MM.1S (cell line): ENCODE results near the gene MCTP2.

Experiments used
- DNase-seq: peaks from one replicate; pipeline ENCODE4 v3.0.0-alpha.2; 2015
- H2AFZ ChIP-seq: fragments of 300-600 bp; sonication (generic); 2 replicates; pipeline ENCODE4 v1.6.0; 2016; ENCODE audit warnings: antibody characterized with exemption, low read length
- H3F3A ChIP-seq: fragments of 300-600 bp; sonication (generic); 2 replicates; pipeline ENCODE4 v1.6.1; 2016; ENCODE audit warnings: mild to moderate bottlenecking, antibody characterized with exemption, low read length, moderate library complexity, mixed read lengths; ENCODE audit not compliant: insufficient read depth
- H3K27ac ChIP-seq: fragments of 300-600 bp; sonication (generic); 2 replicates; pipeline ENCODE4 v1.5.1; 2016; ENCODE audit warnings: mild to moderate bottlenecking, low read length
- H3K27me3 ChIP-seq: fragments of 300-600 bp; sonication (generic); replicated peaks from 2 replicates; pipeline ENCODE4 v1.6.0; 2016; ENCODE audit warnings: low read length; ENCODE audit not compliant: insufficient read depth
- H3K36me3 ChIP-seq: fragments of 300-600 bp; sonication (generic); replicated peaks from 2 replicates; pipeline ENCODE4 v1.6.1; 2016; ENCODE audit warnings: mild to moderate bottlenecking, low read length, mixed read lengths; ENCODE audit not compliant: insufficient read depth
- H3K4me1 ChIP-seq: fragments of 300-600 bp; sonication (generic); 2 replicates; pipeline ENCODE4 v1.6.1; 2016; ENCODE audit warnings: low read length, mixed read lengths
- H3K4me2 ChIP-seq: fragments of 300-600 bp; sonication (generic); 2 replicates; pipeline ENCODE4 v1.6.0; 2016; ENCODE audit warnings: low read depth, low read length
- H3K4me3 ChIP-seq: fragments of 300-600 bp; sonication (generic); 2 replicates; pipeline ENCODE4 v1.5.1; 2016; ENCODE audit warnings: low read length, mixed read lengths
- H3K79me2 ChIP-seq: fragments of 300-600 bp; sonication (generic); 2 replicates; pipeline ENCODE4 v1.6.1; 2016; ENCODE audit warnings: mixed run types, low read length, mixed read lengths
- H3K9ac ChIP-seq: fragments of 300-600 bp; sonication (generic); 2 replicates; pipeline ENCODE4 v1.6.1; 2016; ENCODE audit warnings: low read length, mixed read lengths
- H3K9me2 ChIP-seq: fragments of 300-600 bp; sonication (generic); replicated peaks from 2 replicates; pipeline ENCODE4 v1.6.1; 2016; ENCODE audit warnings: mild to moderate bottlenecking, low read length, mixed read lengths; ENCODE audit not compliant: insufficient read depth
- H3K9me3 ChIP-seq: fragments of 300-600 bp; sonication (generic); replicated peaks from 2 replicates; pipeline ENCODE4 v1.6.1; 2016; ENCODE audit warnings: mild to moderate bottlenecking, low read length, mixed read lengths; ENCODE audit not compliant: insufficient read depth
- H4K20me1 ChIP-seq: fragments of 300-600 bp; sonication (generic); 2 replicates; pipeline ENCODE4 v1.6.1; 2016; ENCODE audit warnings: mild to moderate bottlenecking, low read length, moderate library complexity, mixed read lengths; ENCODE audit not compliant: insufficient read depth
- EZH2 ChIP-seq: fragments of 300-600 bp; sonication (generic); optimal IDR thresholded peaks from 2 replicates; pipeline ENCODE3; 2017; ENCODE audit warnings: low read depth, mild to moderate bottlenecking, antibody characterized with exemption, low read length, mixed read lengths
- EZH2phosphoT487 ChIP-seq: fragments of 300-600 bp; sonication (generic); IDR thresholded peaks from 2 replicates; pipeline ENCODE4 v1.6.1; 2018; ENCODE audit warnings: antibody characterized with exemption, low read length
- TF ChIP-seq, protein P1 (sequence below): fragments of 300-600 bp; sonication (generic); IDR thresholded peaks from 2 replicates; pipeline ENCODE4 v1.5.1; 2016; ENCODE audit warnings: antibody characterized with exemption, low read length, mixed read lengths

Gene MCTP2, protein sequence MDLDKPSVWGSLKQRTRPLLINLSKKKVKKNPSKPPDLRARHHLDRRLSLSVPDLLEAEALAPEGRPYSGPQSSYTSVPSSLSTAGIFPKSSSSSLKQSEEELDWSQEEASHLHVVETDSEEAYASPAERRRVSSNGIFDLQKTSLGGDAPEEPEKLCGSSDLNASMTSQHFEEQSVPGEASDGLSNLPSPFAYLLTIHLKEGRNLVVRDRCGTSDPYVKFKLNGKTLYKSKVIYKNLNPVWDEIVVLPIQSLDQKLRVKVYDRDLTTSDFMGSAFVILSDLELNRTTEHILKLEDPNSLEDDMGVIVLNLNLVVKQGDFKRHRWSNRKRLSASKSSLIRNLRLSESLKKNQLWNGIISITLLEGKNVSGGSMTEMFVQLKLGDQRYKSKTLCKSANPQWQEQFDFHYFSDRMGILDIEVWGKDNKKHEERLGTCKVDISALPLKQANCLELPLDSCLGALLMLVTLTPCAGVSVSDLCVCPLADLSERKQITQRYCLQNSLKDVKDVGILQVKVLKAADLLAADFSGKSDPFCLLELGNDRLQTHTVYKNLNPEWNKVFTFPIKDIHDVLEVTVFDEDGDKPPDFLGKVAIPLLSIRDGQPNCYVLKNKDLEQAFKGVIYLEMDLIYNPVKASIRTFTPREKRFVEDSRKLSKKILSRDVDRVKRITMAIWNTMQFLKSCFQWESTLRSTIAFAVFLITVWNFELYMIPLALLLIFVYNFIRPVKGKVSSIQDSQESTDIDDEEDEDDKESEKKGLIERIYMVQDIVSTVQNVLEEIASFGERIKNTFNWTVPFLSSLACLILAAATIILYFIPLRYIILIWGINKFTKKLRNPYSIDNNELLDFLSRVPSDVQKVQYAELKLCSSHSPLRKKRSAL

DNA sequence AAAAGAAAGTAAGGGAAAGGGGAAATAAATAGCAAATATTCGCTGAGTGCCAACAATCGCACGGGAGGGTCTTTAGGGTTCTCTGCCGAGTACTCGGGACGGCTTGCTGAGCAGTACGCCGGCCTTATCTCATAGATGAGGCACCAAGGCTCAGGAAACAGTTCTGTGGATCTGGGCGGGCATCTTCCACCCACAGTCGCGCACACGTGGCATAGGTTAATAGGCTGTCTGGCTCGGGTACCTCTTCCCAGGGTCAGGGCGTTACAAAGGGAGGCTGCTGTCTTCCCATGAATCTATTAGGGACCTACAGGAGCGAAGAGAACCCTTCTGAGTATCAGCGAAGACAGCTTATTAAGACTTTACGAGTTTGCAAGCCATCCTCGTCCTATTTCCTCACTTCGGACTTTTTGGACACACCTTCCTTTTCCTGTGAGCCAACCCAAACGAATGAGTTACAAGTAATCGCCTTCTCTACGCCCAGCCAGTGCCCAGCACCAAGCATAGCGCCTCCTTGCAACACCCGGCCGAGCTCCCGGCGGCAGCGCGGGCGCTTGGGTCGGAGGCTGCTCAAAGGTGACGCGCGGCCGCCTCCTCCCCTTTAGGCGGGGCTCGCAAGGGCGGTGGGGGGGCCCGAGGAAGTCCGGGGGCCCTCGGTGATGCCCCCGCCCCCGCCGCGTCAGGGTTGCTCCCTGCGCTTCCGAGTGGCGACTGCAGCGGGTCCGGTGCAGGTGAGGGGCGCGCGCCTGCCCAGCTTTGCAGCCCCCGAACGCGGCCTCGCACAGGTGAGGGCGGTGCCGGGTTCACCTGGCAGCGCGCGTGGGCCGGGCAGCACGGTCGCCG is at the start of gene MCTP2:
TSS of gene MCTP2 (plus strand) at position 679 of the 840 bp plus-strand sequence. CDS start 66,705 bp downstream, outside the sequence.
- peaks cover 25% of the 10 kb centered on the region for H3K4me1 ChIP-seq
- no peaks in the 10 kb centered on the region for H4K20me1 ChIP-seq
- H3K9me3 ChIP-seq: no peaks in the 10 kb centered on the region
- H3K4me3 ChIP-seq: peak within 1 kb of the TSS; percentile 80
- no peaks in the 10 kb centered on the region for H3K36me3 ChIP-seq
- TF ChIP-seq EZH2phosphoT487 (no peak), EZH2 (no peak)
- TF ChIP-seq, protein P1, sequence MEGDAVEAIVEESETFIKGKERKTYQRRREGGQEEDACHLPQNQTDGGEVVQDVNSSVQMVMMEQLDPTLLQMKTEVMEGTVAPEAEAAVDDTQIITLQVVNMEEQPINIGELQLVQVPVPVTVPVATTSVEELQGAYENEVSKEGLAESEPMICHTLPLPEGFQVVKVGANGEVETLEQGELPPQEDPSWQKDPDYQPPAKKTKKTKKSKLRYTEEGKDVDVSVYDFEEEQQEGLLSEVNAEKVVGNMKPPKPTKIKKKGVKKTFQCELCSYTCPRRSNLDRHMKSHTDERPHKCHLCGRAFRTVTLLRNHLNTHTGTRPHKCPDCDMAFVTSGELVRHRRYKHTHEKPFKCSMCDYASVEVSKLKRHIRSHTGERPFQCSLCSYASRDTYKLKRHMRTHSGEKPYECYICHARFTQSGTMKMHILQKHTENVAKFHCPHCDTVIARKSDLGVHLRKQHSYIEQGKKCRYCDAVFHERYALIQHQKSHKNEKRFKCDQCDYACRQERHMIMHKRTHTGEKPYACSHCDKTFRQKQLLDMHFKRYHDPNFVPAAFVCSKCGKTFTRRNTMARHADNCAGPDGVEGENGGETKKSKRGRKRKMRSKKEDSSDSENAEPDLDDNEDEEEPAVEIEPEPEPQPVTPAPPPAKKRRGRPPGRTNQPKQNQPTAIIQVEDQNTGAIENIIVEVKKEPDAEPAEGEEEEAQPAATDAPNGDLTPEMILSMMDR: peak; percentile 35
- H3K9ac ChIP-seq: peak within 1 kb of the TSS; percentile 71
- H2AFZ ChIP-seq: peak within 1 kb of the TSS; percentile 87
- H3K9me2 ChIP-seq: no peaks in the 10 kb centered on the region
- DNase-seq: peak; percentile 93
- H3K79me2 ChIP-seq: peaks cover 28% of the 10 kb centered on the region
- peaks cover 16% of the 10 kb centered on the region for H3F3A ChIP-seq
- H3K4me2 ChIP-seq: peak within 1 kb of the TSS; percentile 92
- peak within 1 kb of the TSS; percentile 89 for H3K27ac ChIP-seq
- H3K27me3 ChIP-seq: no peaks in the 10 kb centered on the region

DNA sequence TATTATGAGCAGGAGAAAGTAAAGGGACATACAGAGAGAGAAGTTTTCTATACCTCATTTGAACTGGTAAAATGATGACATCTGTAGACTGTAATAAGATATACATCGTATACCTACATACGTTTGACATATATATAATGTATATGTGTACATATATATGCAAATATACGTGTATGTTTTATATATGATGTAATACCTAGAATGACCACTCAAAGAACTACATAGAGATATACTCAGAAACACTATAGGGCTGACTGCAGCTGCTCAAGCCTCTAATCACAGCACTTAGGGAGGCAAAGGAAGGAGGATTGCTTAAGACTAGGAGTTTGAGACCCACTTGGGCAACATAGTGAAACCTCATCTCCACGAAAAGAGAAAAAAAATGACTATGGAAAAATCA is 48.5 kb upstream of the MCTP2 start:
- Histone ChIP-seq H3K27ac (no peak overlapping the region), H3K4me3 (no peak overlapping the region), H2AFZ (no peak overlapping the region), H3K9ac (no peak overlapping the region), H3K27me3 (no peaks in the 10 kb centered on the region), H3K4me2 (no peak overlapping the region), H4K20me1 (no peaks in the 10 kb centered on the region), H3K9me2 (no peaks in the 10 kb centered on the region), H3K4me1 (no peaks in the 10 kb centered on the region), H3K36me3 (no peaks in the 10 kb centered on the region), H3K79me2 (no peaks in the 10 kb centered on the region), H3K9me3 (no peaks in the 10 kb centered on the region), H3F3A (no peaks in the 10 kb centered on the region)
- no peak for DNase-seq
- TF ChIP-seq EZH2phosphoT487 (no peak), EZH2 (no peak)
- TF ChIP-seq, protein P1: no peak

DNA sequence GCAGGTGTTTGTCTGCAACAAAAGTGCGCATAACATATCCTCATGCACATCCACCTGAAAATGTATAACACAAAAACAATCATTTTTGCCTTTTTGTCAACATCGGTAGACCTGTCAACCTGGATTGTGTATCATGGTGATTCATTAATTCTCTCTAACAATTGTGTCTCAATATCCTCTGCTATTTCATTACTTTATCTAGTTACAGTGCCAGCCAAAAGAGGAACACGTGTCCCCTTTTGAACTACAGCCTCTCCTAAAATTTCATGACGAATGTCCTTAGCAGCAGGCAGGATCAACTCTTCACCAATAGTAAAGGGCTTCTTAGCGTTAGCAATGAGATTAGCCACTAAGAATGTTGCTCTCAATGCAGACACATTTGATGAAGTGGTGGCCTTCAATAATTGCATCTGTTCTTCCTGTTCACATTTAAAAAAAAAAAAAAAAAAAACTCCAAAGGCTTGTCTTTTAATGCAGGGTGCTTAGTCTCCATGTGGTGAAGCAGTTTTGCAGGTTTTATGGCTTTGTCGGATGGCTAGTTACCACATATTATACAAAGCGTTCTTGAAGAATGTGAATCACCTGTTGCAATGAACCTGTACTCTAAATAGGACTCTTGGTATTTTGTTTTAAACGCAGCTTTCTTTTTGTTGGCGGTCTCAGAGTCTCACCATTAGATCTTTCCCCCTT is 45.7 kb upstream of the MCTP2 start:
- Histone ChIP-seq H3K36me3 (no peaks in the 10 kb centered on the region), H3K4me1 (0 out of 2 replicates have a peak, but pooled peaks cover under 1% of the 10 kb centered on the region), H3F3A (no peaks in the 10 kb centered on the region), H3K79me2 (no peaks in the 10 kb centered on the region), H3K27ac (no peak overlapping the region), H2AFZ (no peak overlapping the region), H3K4me3 (no peak overlapping the region), H3K9ac (no peak overlapping the region), H3K9me3 (no peaks in the 10 kb centered on the region), H4K20me1 (no peaks in the 10 kb centered on the region), H3K4me2 (no peak overlapping the region), H3K27me3 (no peaks in the 10 kb centered on the region), H3K9me2 (no peaks in the 10 kb centered on the region)
- TF ChIP-seq EZH2: no peak
- no peak for DNase-seq
